NCI-H2029 treated with DMSO at 0.1 percent for 48 hours (cell line): ENCODE measurements around the gene PLCB1.
A peak's percentile ranks its signal among the peaks of the same experiment; 100 is the strongest.
"Not testable (repeated sequence)": the region's sequence is repeated elsewhere in the genome, so short reads cannot be mapped to it uniquely, and the experiment has no call there.

ENCODE experiments used
- DNase-seq: peaks from one replicate; lab custom pipeline; 2025; lab: John Stamatoyannopoulos, UW

The PLCB1 gene

DNA sequence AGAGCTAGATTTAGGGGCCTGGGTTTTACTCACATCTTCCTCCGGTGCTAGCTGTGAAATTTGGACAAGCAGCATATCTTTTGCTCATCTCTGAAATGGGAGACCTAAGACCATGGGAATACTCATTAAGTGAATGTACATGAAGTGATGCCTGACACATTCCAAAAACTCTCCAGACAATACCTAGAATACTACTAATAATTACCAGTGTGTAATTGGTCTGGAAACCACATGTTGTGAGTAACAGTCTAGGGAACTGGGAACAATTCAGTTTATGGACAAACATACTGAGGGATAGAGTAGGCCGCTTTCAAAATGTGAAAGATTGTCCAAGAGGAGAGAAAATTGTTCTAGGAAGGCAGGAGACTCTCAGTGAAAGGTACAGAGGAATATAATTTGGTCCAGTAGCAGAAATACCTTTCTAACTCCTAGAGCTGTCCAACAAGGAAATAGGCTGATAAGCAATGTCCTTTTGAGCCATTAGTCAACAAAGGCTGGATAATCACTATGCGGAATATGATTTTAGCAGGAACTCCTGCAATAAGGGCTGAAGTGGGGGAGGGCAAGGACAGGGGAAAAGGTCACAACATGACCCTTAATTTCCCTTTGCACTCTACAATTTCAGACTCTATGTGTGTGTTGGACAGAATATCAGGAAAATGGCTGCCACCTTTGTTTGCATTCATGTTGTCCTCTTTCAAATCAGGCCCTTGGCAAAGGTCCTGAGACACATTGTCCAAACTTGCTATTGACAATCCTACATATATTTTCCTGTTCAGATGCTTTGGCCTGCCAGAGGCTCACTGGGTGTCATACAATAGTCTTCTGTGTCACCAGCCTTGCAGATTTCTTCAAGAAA, 315.4 kb downstream of the PLCB1 start:
- DNase-seq = no peak

DNA sequence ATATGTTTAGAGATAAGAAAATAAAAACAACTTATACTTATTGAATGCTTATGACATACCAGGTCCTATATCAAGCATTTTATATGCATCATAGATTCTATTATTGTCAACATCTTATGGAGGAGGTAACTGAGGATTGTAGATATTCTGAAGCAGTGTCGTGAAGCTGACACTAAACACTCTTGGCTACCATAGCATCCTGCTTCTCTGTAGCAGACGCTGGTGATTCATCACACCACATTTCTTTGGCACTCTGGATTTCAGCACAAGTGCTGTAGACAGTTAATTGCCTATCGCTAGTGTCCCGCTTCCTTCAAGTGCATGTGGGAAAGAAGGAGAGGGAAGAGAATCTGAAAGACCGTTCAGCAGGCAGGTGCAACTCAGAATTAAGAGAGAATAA, 317.1 kb downstream of the PLCB1 start:
- no peak for DNase-seq

- DNase-seq = peak; percentile 36
Measured at GRCh38 chr20:8454137-8454712, 322.2 kb downstream of the PLCB1 start.

DNA sequence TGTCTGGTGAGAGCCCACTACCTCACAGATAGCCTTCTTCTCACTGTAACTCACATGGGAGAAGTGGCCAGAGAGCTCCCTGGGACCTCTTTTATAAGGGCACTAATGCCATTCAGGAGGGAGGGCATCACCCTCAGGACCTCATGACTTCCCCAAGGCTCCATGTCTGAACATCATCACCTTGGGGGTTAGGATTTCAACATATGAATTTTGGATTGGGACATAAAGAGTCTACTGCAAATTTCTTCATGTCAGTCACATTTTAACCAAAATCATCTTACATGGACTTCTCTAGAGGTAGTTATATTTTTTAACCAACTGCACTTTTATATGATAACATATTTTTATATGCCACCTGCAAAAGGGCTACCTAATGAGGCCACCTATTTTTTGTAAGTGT, 324.7 kb downstream of the PLCB1 start:
- DNase-seq = no peak

- no peak for DNase-seq
Measured at GRCh38 chr20:8457978-8458377, 325.9 kb downstream of the PLCB1 start.

GRCh38 chr20:8461186-8461585, 329.1 kb downstream of the PLCB1 start:
- no peak for DNase-seq

- DNase-seq = no peak
Measured at GRCh38 chr20:8464368-8464767, 332.3 kb downstream of the PLCB1 start.

DNA sequence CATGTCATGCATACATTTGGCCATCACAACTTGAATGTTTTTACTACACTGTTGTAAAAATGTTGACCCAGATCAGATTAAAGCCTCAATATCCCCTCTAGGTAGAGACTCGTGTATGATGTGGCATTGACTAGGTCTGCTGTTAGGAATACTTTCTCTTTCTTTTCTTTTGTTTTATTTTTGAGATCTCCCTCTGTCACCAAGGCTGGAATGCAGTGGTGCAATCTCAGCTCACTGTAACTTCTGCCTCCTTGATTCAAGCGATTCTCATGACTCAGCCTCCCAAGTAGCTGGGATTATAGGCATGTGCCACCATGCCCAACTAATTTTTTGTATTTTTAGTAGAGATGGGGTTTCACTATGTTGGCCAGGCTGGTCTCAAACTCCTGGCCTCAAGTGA, 334.7 kb downstream of the PLCB1 start:
- DNase-seq = not testable (repeated sequence)

- DNase-seq = no peak
Measured at GRCh38 chr20:8470156-8470555, 338.1 kb downstream of the PLCB1 start.

GRCh38 chr20:8471465-8471864, 339.4 kb downstream of the PLCB1 start:
- no peak for DNase-seq

GRCh38 chr20:8473459-8473858, 341.4 kb downstream of the PLCB1 start:
- no peak for DNase-seq

GRCh38 chr20:8474027-8474668, 342.1 kb downstream of the PLCB1 start:
- no peak for DNase-seq

GRCh38 chr20:8476021-8476420, 344.0 kb downstream of the PLCB1 start:
- no peak for DNase-seq

DNA sequence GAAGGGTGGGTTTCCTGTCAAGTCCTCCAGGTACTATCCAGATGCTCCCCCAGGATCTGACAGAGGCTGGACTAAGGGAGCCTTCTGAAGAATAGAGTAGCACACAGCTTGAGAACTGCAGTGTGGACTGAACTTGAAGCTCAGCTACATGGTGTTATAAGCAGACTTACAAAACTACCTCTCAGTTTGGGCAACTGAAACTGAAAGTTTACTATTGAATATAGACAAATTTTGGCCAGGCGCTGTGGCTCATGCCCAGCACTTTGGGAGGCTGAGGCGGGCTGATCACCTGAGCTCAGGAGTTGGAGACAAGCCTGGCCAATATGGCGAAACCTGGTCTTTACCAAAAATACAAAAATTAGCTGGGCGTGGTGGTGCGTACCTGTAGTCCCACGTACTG, 348.5 kb downstream of the PLCB1 start:
- no peak for DNase-seq

DNA sequence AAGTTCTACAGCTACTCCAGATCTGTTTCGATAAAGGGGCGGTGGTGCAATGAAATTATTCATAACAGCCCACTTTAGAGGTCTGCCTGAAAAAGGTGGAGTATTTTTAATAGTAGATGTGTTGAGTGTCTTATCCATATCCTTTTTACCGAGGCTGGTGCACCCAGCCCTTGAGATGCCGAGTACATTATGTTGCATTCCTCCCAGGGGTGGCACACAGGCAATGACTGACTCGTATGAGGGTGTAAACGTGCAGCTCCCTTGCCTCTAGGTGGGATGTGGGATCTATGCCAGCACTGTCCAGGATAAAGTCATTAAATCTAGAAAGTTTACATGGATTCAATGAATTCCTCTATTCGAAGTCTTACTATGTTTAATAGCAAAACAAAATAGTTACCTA, 355.6 kb downstream of the PLCB1 start:
- DNase-seq = no peak

- no peak for DNase-seq
Measured at GRCh38 chr20:8489094-8489883, 357.2 kb downstream of the PLCB1 start.

DNA sequence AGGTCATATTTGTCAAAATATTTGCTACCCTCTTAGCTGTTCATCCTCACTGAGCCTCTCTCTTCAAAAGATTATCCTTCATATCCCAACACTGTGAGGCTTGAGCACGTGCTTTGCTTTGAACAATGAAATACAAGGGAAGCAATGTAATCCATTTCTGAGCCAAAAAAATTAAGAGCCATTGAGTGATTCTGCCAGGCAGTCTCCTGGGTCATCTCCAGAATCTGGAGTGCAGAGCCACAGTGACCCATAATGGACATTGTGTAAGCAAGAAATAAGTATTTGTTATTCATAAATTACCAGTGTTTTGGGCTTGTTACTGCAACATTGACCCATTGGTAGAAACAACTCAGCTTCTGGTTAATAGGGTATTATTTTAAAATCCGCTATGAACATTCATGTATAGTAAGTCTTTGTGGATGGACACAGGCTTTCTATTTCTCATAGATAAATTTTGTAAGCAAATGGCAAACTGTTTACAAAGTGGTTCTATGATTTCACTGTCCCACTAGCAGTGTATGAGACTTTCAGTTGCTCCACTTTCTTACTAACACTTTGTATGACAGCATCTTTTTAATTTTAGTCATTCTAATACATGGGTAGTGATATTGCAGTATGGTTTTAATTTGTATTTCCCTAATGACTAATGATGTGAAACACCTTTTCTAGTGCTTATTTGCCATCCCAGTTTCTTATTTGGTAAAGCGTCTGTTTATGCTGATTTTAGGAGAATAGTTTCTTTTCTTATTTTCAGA, 358.2 kb downstream of the PLCB1 start:
- DNase-seq = peak; percentile 37

- no peak for DNase-seq
Measured at GRCh38 chr20:8492173-8492572, 360.1 kb downstream of the PLCB1 start.

- DNase-seq = no peak
Measured at GRCh38 chr20:8498571-8498970, 366.5 kb downstream of the PLCB1 start.

DNA sequence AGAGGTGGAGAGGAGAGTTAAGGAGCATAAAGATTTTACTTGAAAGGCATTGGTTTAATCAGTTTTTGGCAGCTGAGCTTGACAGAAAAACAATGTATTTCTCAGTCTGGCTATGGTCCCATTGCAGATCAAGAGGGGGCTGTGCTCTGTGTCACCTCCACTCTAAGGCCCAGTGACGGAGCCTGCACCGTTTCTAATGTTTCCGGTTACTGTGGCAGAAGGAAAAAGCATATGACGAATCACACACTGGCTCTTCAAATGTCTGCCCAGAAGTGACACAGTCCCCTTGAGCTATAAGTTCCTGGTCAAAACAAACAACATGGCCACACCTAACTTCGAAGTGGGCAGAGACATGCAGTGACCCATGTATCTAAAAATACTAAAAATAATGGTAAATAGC, 372.0 kb downstream of the PLCB1 start:
- no peak for DNase-seq

DNA sequence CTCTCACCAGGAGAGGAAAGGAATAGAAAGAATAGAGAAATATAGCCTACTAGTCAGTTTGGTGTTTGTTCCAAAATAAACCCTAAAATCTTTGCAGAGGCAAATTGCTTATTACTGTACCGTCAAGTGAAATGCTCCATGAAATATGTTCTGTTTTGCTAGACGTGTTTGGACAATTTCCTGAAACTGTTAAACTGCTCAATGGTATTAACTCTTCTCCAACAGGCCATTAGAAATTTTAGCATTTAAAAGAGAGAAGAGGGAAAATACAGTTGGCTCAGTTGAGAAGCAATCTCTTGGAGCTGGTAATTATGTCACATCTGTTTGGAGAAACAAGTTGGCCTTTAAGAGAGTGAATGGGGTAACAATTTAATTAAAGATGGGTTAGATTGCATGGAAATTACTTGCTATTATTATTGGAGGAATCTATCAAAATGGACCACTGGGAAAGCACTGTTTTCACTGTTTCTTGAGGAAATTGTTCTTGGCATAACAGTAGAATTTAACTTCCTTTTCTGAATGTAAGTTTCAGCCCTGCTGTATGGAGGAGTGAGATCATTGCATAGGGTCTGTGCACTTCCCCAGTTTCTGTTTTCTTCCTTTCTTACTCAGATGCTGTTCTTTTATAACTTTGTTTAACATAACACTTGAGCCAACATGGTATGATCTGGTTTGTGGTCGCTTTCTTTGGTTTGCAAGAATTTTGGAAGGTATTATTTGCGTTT, 373.6 kb downstream of the PLCB1 start:
- DNase-seq = no peak
